CD14-positive monocyte (primary cell): Measurements from ENCODE around the gene SCGB3A1. TPM values are rescaled to one million over a fixed set of nuclear protein-coding genes. Genes with fewer than 3 reads are reported as not detected.

Source experiments
- DNase-seq, 3 donors: peaks; one replicate each; pipeline ENCODE4 v3.0.0-alpha.2; 2011 to 2022
- H2AFZ ChIP-seq: 2 replicates; pipeline ENCODE4 v1.6.0; 2012; ENCODE audit warnings: mild to moderate bottlenecking, low read depth, low read length, inconsistent platforms; ENCODE audit not compliant: insufficient read depth, poor library complexity, severe bottlenecking
- H3K27ac ChIP-seq, 2 donors: 1 replicate in 1 of 2; 2 replicates in 1 of 2; pipeline ENCODE4 v1.5.1; 2012 to 2013; ENCODE audit warnings: low read length in 2 of 2, control low read depth in 1 of 2, inconsistent platforms in 1 of 2, low read depth in 1 of 2, mild to moderate bottlenecking in 1 of 2
- H3K27me3 ChIP-seq, 2 donors: one replicate each; pipeline versions ENCODE4 v1.6.0 to v1.6.1; 2011 to 2013; ENCODE audit warnings: low read length in 2 of 2; ENCODE audit not compliant: control insufficient read depth in 2 of 2, insufficient read depth in 2 of 2
- H3K36me3 ChIP-seq, 2 donors: replicated peaks in 1 of 2; 1 replicate in 1 of 2; 2 replicates in 1 of 2; pipeline versions ENCODE4 v1.5.1 to v1.6.1; 2012 to 2013; ENCODE audit warnings: low read length in 2 of 2, control low read depth in 1 of 2, inconsistent platforms in 1 of 2, mild to moderate bottlenecking in 1 of 2; ENCODE audit not compliant: insufficient read depth in 2 of 2, control insufficient read depth in 1 of 2
- H3K4me1 ChIP-seq, 2 donors: 1 replicate in 1 of 2; 2 replicates in 1 of 2; pipeline versions ENCODE4 v1.5.1 to v1.6.1; 2012 to 2013; ENCODE audit warnings: low read length in 2 of 2, control low read depth in 1 of 2, inconsistent platforms in 1 of 2, mild to moderate bottlenecking in 1 of 2, moderate library complexity in 1 of 2; ENCODE audit not compliant: insufficient read depth in 2 of 2, control insufficient read depth in 1 of 2
- H3K4me2 ChIP-seq: replicated peaks from 2 replicates; pipeline ENCODE3; 2012; ENCODE audit warnings: low read length, moderate library complexity, mild to moderate bottlenecking; ENCODE audit not compliant: poor library complexity, severe bottlenecking; ENCODE audit errors: extremely low read depth
- H3K4me3 ChIP-seq, 3 experiments: fragments of 200-600 bp in 1 of 3; sonication (generic) in 1 of 3; replicated peaks in 1 of 3; 1 replicate in 2 of 3; 2 replicates in 1 of 3; pipeline ENCODE4 v1.5.1; 2011 to 2013; ENCODE audit warnings: low read length in 3 of 3, mild to moderate bottlenecking in 3 of 3, control low read depth in 2 of 3, low read depth in 2 of 3, inconsistent platforms in 1 of 3, moderate library complexity in 1 of 3
- H3K79me2 ChIP-seq: 2 replicates; pipeline ENCODE4 v1.6.0; 2012; ENCODE audit warnings: mild to moderate bottlenecking, control low read depth, inconsistent platforms, low read length, moderate library complexity; ENCODE audit not compliant: insufficient read depth
- H3K9ac ChIP-seq: 2 replicates; pipeline ENCODE4 v1.6.0; 2017; ENCODE audit warnings: low read length, mild to moderate bottlenecking; ENCODE audit not compliant: insufficient read depth, poor library complexity, severe bottlenecking
- H3K9me3 ChIP-seq, 2 donors: replicated peaks in 1 of 2; 1 replicate in 1 of 2; 2 replicates in 1 of 2; pipeline versions ENCODE4 v1.5.1 to v1.6.1; 2012 to 2013; ENCODE audit warnings: low read length in 2 of 2, control low read depth in 1 of 2; ENCODE audit not compliant: control insufficient read depth in 1 of 2, insufficient read depth in 1 of 2
- H4K20me1 ChIP-seq: 2 replicates; pipeline ENCODE4 v1.6.0; 2012; ENCODE audit warnings: mild to moderate bottlenecking, low read length, control low read depth, moderate library complexity; ENCODE audit not compliant: insufficient read depth
- H3K27ac Mint-ChIP-seq, 7 donors: one replicate each; pipeline ENCODE4 v1.8.0; 2020; ENCODE audit warnings: mild to moderate bottlenecking in 7 of 7, mixed read lengths in 7 of 7, moderate library complexity in 6 of 7, inconsistent platforms in 2 of 7
- H3K27me3 Mint-ChIP-seq, 3 donors: one replicate each; pipeline ENCODE4 v1.8.0; 2021 to 2022; ENCODE audit warnings: low read depth in 3 of 3, mild to moderate bottlenecking in 3 of 3, mixed read lengths in 3 of 3, moderate library complexity in 3 of 3, inconsistent platforms in 1 of 3
- H3K36me3 Mint-ChIP-seq, 2 donors: one replicate each; pipeline ENCODE4 v1.8.0; 2020; ENCODE audit warnings: mixed read lengths in 2 of 2, inconsistent platforms in 1 of 2, mild to moderate bottlenecking in 1 of 2
- H3K4me1 Mint-ChIP-seq: one replicate; pipeline ENCODE4 v1.8.0; 2020; ENCODE audit warnings: mild to moderate bottlenecking, mixed read lengths
- H3K4me3 Mint-ChIP-seq, 2 donors: one replicate each; pipeline ENCODE4 v1.8.0; 2020; ENCODE audit warnings: mild to moderate bottlenecking in 2 of 2, mixed read lengths in 2 of 2, moderate library complexity in 1 of 2
- H3K9me3 Mint-ChIP-seq, 7 donors: one replicate each; pipeline ENCODE4 v1.8.0; 2020 to 2022; ENCODE audit warnings: mixed read lengths in 7 of 7, mild to moderate bottlenecking in 6 of 7, moderate library complexity in 6 of 7, inconsistent platforms in 2 of 7
- CTCF ChIP-seq: fragments of 200-600 bp; IDR thresholded peaks from one replicate; pipeline ENCODE4 v1.8.0; 2022; ENCODE audit warnings: antibody characterized with exemption, mild to moderate bottlenecking
- WGBS: methylation state at CpG from one replicate; pipeline ENCODE4 v1.1.5; 2013; ENCODE audit warnings: missing lambda C conversion rate; ENCODE audit not compliant: insufficient coverage; 5-methylcytosine and 5-hydroxymethylcytosine counted together
- intact Hi-C, 2 donors: fragments of 100-400 bp; cut with micrococcal nuclease; formaldehyde crosslinking; loops; one replicate each; pipeline versions ENCODE4 v1.15.0 to v1.15.1; 2023
- polyA plus RNA-seq, 3 donors: library from polyadenylated mRNA; depleted of rRNA in 1 of 3; unstranded in 2 of 3; stranded (reverse) in 1 of 3; fragments of 300-500 nt in 2 of 3; fragments of >200 nt in 1 of 3; fragmentation: Illumina TruSeq in 2 of 3; gene quantifications; 1 replicate in 2 of 3; 2 replicates in 1 of 3; pipeline ENCODE4 v1.2.3, GENCODE V29; 2012 to 2021

Gene SCGB3A1
- polyA plus RNA-seq, 3 donors = 0.49 to 0.83 (median 0.59) TPM

- intact Hi-C loops = no loop called here
- Mint-ChIP-seq H3K27me3 (peaks cover 3 to 7% (median 5%) of the 10 kb centered on the region in 3 donors), H3K4me1 (no peaks in the 10 kb centered on the region), H3K9me3 (peaks cover 0 to 3% (median 0%) of the 10 kb centered on the region in 7 donors), H3K4me3 (no peak overlapping the region), H3K27ac (no peak overlapping the region), H3K36me3 (no peaks in the 10 kb centered on the region)
- Histone ChIP-seq H3K4me2 (no peak overlapping the region), H3K27ac (no peak overlapping the region), H3K4me3 (no peak overlapping the region), H2AFZ (no peak overlapping the region), H3K9ac (no peak overlapping the region), H3K4me1 (no peaks in the 10 kb centered on the region), H4K20me1 (no peaks in the 10 kb centered on the region), H3K9me3 (no peaks in the 10 kb centered on the region), H3K79me2 (no peaks in the 10 kb centered on the region), H3K36me3 (no peaks in the 10 kb centered on the region), H3K27me3 (no peaks in the 10 kb centered on the region)
- WGBS = 97% methylated on average over 7 of the region's 8 CpGs
- no peak for DNase-seq
- TF ChIP-seq CTCF = no peak
Measured at GRCh38 chr5:180636016-180636402, 44.7 kb upstream of the SCGB3A1 start.

- Histone ChIP-seq H3K4me2 (no peak overlapping the region), H3K4me3 (no peak overlapping the region), H4K20me1 (no peaks in the 10 kb centered on the region), H3K4me1 (no peaks in the 10 kb centered on the region), H3K27me3 (no peaks in the 10 kb centered on the region), H3K79me2 (no peaks in the 10 kb centered on the region), H2AFZ (no peak overlapping the region), H3K36me3 (no peaks in the 10 kb centered on the region), H3K9me3 (no peaks in the 10 kb centered on the region), H3K9ac (no peak overlapping the region), H3K27ac (no peak overlapping the region)
- Mint-ChIP-seq H3K27me3 (peaks cover 3 to 7% (median 5%) of the 10 kb centered on the region in 3 donors), H3K9me3 (peaks cover 0 to 3% (median 0%) of the 10 kb centered on the region in 7 donors), H3K36me3 (no peaks in the 10 kb centered on the region), H3K4me3 (no peak overlapping the region), H3K4me1 (no peaks in the 10 kb centered on the region), H3K27ac (no peak overlapping the region)
- no peak for DNase-seq
- intact Hi-C loops = no loop called here
- 78% methylated on average over 9 of the region's 14 CpGs for WGBS
- TF ChIP-seq CTCF = no peak
Measured at GRCh38 chr5:180633283-180634177, 42.2 kb upstream of the SCGB3A1 start.
